HTR-8/SVneo (cell line): ENCODE measurements around the gene NPAS3.

Source experiments
- DNase-seq: peaks from one replicate; pipeline ENCODE4 v3.0.0; 2011; ENCODE audit warnings: low spot score, mixed read lengths; ENCODE audit not compliant: insufficient read length
- FAIRE-seq: peaks from 2 replicates; lab custom pipeline; 2011; peaks lifted over from hg19 to GRCh38; lab: Jason Lieb, UNC

NPAS3 gene

GRCh38 chr14:33782923-33783322 lies 844.2 kb downstream of the NPAS3 start:
- no peak for FAIRE-seq
- DNase-seq: no peak

GRCh38 chr14:33786091-33786825 lies 847.6 kb downstream of the NPAS3 start:
- FAIRE-seq: no peak

GRCh38 chr14:33788161-33788560 lies 849.5 kb downstream of the NPAS3 start:
- FAIRE-seq (no peak), DNase-seq (no peak)

More at GRCh38 chr14:33786091-33786825, 847.6 kb downstream of the NPAS3 start:
- no peak for DNase-seq

GRCh38 chr14:33790996-33791395 lies 852.3 kb downstream of the NPAS3 start:
- DNase-seq: no peak
- FAIRE-seq: no peak

- DNase-seq (no peak), FAIRE-seq (no peak)
These were observed 853.5 kb downstream of the NPAS3 start for GRCh38 chr14:33792009-33792719.

GRCh38 chr14:33792720-33793368 lies 854.2 kb downstream of the NPAS3 start:
- peak; percentile 59 for DNase-seq
- FAIRE-seq: peak; percentile 13

GRCh38 chr14:33793398-33794110 lies 854.9 kb downstream of the NPAS3 start:
- FAIRE-seq: no peak
- no peak for DNase-seq

GRCh38 chr14:33794791-33795305 lies 856.2 kb downstream of the NPAS3 start:
- DNase-seq (no peak), FAIRE-seq (no peak)

- DNase-seq (no peak), FAIRE-seq (no peak)
These were observed 857.7 kb downstream of the NPAS3 start for GRCh38 chr14:33796356-33796755.

GRCh38 chr14:33799705-33800570 lies 861.3 kb downstream of the NPAS3 start:
- no peak for FAIRE-seq
- DNase-seq: no peak

- no peak for DNase-seq
- FAIRE-seq: no peak
These were observed 862.1 kb downstream of the NPAS3 start for GRCh38 chr14:33800735-33801163.

- no peak for DNase-seq
- no peak for FAIRE-seq
These were observed 864.1 kb downstream of the NPAS3 start for GRCh38 chr14:33802737-33803136.

- no peak for DNase-seq
- no peak for FAIRE-seq
These were observed 866.9 kb downstream of the NPAS3 start for GRCh38 chr14:33805593-33805992.

GRCh38 chr14:33806905-33807304 lies 868.2 kb downstream of the NPAS3 start:
- DNase-seq (no peak), FAIRE-seq (no peak)

GRCh38 chr14:33808187-33808586 lies 869.5 kb downstream of the NPAS3 start:
- DNase-seq (no peak), FAIRE-seq (no peak)

GRCh38 chr14:33809396-33809981 lies 870.8 kb downstream of the NPAS3 start:
- DNase-seq (no peak), FAIRE-seq (no peak)

- FAIRE-seq: no peak
- no peak for DNase-seq
These were observed 871.6 kb downstream of the NPAS3 start for GRCh38 chr14:33810308-33810707.

GRCh38 chr14:33811721-33812120 lies 873.0 kb downstream of the NPAS3 start:
- FAIRE-seq (no peak), DNase-seq (no peak)

- DNase-seq (no peak), FAIRE-seq (no peak)
These were observed 873.5 kb downstream of the NPAS3 start for GRCh38 chr14:33812181-33812580.
